Upper lobe of left lung (tissue), 4 donors: ENCODE results near the gene MAN2B2.

Source experiments
- POLR2AphosphoS5 ChIP-seq, 2 donors: sonication (generic); formaldehyde crosslinking; IDR thresholded peaks; one replicate each; pipeline ENCODE4 v1.5.1; 2017; ENCODE audit warnings: antibody characterized with exemption in 2 of 2
- TF ChIP-seq, protein P1 (sequence below), 6 experiments: fragments of 450-650 bp in 4 of 6; fragments of 200-600 bp in 2 of 6; sonication (generic) in 2 of 6; IDR thresholded peaks; one replicate each; pipeline ENCODE4 v1.5.1; 2016 to 2019; ENCODE audit warnings: antibody characterized with exemption in 6 of 6

DNA sequence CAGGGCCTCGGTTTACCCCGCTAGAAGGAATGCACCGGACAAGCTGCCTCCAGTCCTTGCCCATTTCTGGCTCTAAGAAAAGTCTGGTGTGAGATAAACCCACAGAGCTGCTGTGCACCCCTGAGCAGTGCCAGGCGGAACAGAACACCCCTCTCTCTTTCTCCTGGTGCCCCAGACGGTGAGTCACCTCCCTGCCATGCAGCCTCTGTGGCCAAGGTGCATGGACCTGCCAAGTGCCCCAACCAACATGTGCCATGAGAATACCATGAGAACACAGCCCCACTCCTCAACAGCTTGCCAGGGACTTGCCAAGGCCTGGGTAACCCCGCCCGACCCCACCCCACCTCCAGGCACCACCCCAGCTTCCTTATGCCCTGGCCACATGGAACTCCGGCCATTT lies 47.7 kb upstream of the MAN2B2 start:
- TF ChIP-seq, protein P1, sequence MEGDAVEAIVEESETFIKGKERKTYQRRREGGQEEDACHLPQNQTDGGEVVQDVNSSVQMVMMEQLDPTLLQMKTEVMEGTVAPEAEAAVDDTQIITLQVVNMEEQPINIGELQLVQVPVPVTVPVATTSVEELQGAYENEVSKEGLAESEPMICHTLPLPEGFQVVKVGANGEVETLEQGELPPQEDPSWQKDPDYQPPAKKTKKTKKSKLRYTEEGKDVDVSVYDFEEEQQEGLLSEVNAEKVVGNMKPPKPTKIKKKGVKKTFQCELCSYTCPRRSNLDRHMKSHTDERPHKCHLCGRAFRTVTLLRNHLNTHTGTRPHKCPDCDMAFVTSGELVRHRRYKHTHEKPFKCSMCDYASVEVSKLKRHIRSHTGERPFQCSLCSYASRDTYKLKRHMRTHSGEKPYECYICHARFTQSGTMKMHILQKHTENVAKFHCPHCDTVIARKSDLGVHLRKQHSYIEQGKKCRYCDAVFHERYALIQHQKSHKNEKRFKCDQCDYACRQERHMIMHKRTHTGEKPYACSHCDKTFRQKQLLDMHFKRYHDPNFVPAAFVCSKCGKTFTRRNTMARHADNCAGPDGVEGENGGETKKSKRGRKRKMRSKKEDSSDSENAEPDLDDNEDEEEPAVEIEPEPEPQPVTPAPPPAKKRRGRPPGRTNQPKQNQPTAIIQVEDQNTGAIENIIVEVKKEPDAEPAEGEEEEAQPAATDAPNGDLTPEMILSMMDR (IDR thresholded peaks at IDR 0.05): no peak
- TF ChIP-seq POLR2AphosphoS5 (IDR thresholded peaks at IDR 0.05): no peak
